Measurements from ENCODE around the gene EXD3. TPM values are rescaled to one million over a fixed set of nuclear protein-coding genes. Genes with fewer than 3 reads are reported as not detected.
A peak's percentile ranks its signal among the peaks of the same experiment; 100 is the strongest.

The EXD3 gene
- polyA plus RNA-seq, 2 of the 4 experiments (the other 2 are of a cell fraction): 3.4 to 4.5 TPM

DNA sequence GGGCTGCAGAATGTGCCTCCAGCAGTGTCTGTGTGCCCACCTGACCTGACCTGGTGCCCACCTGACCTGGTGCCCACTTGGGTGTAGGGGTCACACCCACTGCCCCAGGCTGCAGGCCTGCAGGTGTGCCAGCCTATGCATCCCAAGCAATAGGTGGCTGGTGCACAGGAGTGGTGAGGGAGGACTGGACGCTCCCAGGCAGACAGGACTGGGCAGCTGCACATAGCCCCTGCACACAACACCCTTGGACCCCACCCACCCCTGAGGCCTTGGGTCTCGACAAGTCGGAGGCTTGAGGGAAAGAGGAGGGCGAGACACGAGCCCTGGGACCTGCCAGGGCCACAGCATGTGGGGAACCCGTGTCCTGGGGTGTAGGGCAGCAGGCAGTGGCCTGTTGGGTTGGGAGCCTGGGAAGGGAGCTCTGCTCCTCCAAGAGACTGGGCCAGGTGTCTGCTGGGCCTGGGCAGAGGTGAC lies 110.1 kb downstream of the EXD3 start:
- peak overlapping the region in 1 of 2 experiments; percentile 11; a peak in 2 of 6 replicates for H3K27ac ChIP-seq
- POLR2A ChIA-PET: interaction anchor here (0.6 kb wide), 1 partner anchor 71 kb away, joined by 3 read pairs; no protein-coding TSS in a partner anchor
- ATAC-seq (peak in 1 of 2 experiments; percentile 2; a peak in 2 of 6 replicates), FAIRE-seq (no peak), DNase-seq (ENCODE audit: low read depth in 1 of 2, low spot score in 1 of 2) (peak in 1 of 2 experiments; percentile 20)
- peaks cover 42% of the 10 kb centered on the region for H3K4me1 ChIP-seq
- no peak overlapping the region for H3K4me2 ChIP-seq
- CTCF ChIA-PET: interaction anchor here (1.1 to 2.3 kb wide), 3 partner anchors 9 to 26 kb away, joined by 4 to 10 read pairs (median 7); partner anchors contain the start of gene NRARP
- no peaks in the 10 kb centered on the region for H3K9me3 ChIP-seq
- no peak overlapping the region for H3K4me3 ChIP-seq
- TF ChIP-seq MYC (IDR thresholded peaks at IDR 0.05; ENCODE audit: borderline replicate concordance, low read length): no peak
- TF ChIP-seq GATA3 (IDR thresholded peaks at IDR 0.05; ENCODE audit: borderline replicate concordance): no peak
- TF ChIP-seq, protein P1, sequence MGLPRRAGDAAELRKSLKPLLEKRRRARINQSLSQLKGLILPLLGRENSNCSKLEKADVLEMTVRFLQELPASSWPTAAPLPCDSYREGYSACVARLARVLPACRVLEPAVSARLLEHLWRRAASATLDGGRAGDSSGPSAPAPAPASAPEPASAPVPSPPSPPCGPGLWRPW (IDR thresholded peaks at IDR 0.05): no peak
- TF ChIP-seq HOXA7 (CRISPR knock-in tag; IDR thresholded peaks at IDR 0.05): no peak
- no peak for TF ChIP-seq HOXB5 (CRISPR knock-in tag; IDR thresholded peaks at IDR 0.05)
- WGBS (ENCODE audit: missing lambda C conversion rate): 100% methylated on average over 4 of the region's 6 CpGs

DNA sequence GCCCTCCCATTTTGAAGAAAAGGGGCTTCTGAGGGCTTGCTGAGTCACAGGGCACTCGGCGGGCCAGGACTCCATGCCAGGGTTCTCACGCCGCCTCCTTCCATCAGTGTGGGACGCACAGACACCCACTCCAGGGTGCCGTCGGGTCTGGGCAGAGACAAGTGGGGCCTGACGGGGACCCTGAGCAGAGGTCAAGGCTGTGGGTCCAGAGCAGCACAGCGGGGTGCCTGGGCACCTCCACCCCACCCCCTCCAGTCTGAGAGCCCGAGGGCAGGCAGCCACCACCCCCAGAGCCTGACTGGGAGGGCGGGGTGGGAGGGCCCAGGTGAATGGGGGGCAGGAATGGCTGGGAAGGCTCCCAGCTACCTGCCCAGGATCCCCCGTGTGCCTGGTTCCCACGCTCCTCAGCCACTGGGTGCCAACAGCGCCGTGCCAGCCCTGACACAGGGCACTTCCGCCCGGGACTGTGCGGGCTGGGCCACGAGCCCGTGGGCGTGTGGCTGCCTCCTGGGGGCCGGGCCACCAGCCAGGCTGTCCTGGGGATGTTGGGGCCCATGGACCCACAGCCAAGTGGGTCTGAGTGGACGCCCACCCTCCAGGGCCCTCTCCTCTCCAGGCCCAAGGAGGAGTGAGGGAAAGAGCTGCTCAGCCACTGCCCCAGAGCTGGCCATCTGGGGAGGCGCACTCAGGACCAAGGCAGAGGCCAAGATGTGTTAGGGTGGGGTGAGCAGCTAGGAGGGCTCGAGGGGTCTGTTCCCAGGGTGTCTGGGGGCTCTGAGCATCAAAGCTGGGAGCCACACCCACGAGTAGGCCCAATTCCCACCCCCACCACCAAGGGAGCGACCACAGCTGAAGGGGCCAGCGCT lies 110.7 kb downstream of the EXD3 start:
- DNase-seq (ENCODE audit: low read depth in 1 of 2, low spot score in 1 of 2) (peak; percentile 1 to 16), ATAC-seq (no peak), FAIRE-seq (no peak)
- Histone ChIP-seq H3K9me3 (no peaks in the 10 kb centered on the region), H3K27ac (peak overlapping the region in 1 of 2 experiments; percentile 72; a peak in 3 of 6 replicates), H3K4me1 (peaks cover 42% of the 10 kb centered on the region), H3K4me3 (no peak overlapping the region), H3K4me2 (no peak overlapping the region)
- ChIA-PET CTCF (interaction anchor here (1.1 to 2.3 kb wide), 3 partner anchors 8 to 25 kb away, joined by 4 to 10 read pairs (median 7); partner anchors contain the start of gene NRARP), POLR2A (interaction anchor here (0.6 kb wide), 1 partner anchor 71 kb away, joined by 3 read pairs; no protein-coding TSS in a partner anchor)
- TF ChIP-seq, protein P1 (IDR thresholded peaks at IDR 0.05): no peak
- TF ChIP-seq KDM1A (IDR thresholded peaks at IDR 0.05; ENCODE audit: low read depth): no peak
- no peak for TF ChIP-seq HEYL (CRISPR knock-in tag; IDR thresholded peaks at IDR 0.05)
- no peak for TF ChIP-seq EHMT2 (IDR thresholded peaks at IDR 0.05; ENCODE audit: low read depth)
- TF ChIP-seq KDM5A (IDR thresholded peaks at IDR 0.05): no peak
- TF ChIP-seq HOXB5 (CRISPR knock-in tag; IDR thresholded peaks at IDR 0.05): no peak
- no peak for TF ChIP-seq HOXB13 (CRISPR knock-in tag; IDR thresholded peaks at IDR 0.05; ENCODE audit: low read depth)
- TF ChIP-seq FOXS1 (CRISPR knock-in tag; IDR thresholded peaks at IDR 0.05): no peak
- TF ChIP-seq, protein P2, sequence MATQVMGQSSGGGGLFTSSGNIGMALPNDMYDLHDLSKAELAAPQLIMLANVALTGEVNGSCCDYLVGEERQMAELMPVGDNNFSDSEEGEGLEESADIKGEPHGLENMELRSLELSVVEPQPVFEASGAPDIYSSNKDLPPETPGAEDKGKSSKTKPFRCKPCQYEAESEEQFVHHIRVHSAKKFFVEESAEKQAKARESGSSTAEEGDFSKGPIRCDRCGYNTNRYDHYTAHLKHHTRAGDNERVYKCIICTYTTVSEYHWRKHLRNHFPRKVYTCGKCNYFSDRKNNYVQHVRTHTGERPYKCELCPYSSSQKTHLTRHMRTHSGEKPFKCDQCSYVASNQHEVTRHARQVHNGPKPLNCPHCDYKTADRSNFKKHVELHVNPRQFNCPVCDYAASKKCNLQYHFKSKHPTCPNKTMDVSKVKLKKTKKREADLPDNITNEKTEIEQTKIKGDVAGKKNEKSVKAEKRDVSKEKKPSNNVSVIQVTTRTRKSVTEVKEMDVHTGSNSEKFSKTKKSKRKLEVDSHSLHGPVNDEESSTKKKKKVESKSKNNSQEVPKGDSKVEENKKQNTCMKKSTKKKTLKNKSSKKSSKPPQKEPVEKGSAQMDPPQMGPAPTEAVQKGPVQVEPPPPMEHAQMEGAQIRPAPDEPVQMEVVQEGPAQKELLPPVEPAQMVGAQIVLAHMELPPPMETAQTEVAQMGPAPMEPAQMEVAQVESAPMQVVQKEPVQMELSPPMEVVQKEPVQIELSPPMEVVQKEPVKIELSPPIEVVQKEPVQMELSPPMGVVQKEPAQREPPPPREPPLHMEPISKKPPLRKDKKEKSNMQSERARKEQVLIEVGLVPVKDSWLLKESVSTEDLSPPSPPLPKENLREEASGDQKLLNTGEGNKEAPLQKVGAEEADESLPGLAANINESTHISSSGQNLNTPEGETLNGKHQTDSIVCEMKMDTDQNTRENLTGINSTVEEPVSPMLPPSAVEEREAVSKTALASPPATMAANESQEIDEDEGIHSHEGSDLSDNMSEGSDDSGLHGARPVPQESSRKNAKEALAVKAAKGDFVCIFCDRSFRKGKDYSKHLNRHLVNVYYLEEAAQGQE (IDR thresholded peaks at IDR 0.05): no peak
- TF ChIP-seq NFE2L2 (conservative IDR thresholded peaks at IDR 0.05; ENCODE audit: low read length): no peak
- TF ChIP-seq CHD2 (IDR thresholded peaks at IDR 0.05; ENCODE audit: low read length, partially characterized antibody): no peak
- TF ChIP-seq MAFK (IDR thresholded peaks at IDR 0.05; ENCODE audit: partially characterized antibody): no peak
- TF ChIP-seq RFX5 (IDR thresholded peaks at IDR 0.05): no peak
- TF ChIP-seq, protein P3, sequence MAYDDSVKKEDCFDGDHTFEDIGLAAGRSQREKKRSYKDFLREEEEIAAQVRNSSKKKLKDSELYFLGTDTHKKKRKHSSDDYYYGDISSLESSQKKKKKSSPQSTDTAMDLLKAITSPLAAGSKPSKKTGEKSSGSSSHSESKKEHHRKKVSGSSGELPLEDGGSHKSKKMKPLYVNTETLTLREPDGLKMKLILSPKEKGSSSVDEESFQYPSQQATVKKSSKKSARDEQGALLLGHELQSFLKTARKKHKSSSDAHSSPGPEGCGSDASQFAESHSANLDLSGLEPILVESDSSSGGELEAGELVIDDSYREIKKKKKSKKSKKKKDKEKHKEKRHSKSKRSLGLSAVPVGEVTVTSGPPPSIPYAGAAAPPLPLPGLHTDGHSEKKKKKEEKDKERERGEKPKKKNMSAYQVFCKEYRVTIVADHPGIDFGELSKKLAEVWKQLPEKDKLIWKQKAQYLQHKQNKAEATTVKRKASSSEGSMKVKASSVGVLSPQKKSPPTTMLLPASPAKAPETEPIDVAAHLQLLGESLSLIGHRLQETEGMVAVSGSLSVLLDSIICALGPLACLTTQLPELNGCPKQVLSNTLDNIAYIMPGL (CRISPR knock-in tag; IDR thresholded peaks at IDR 0.05; ENCODE audit: borderline replicate concordance): no peak
- TF ChIP-seq HDAC2 (IDR thresholded peaks at IDR 0.05): no peak
- TF ChIP-seq CEBPB (IDR thresholded peaks at IDR 0.05): no peak
- WGBS (ENCODE audit: missing lambda C conversion rate): 62% methylated on average over 12 of the region's 28 CpGs
